Neural cell (in vitro differentiated cells): ENCODE data around the gene COL4A2. TPM values are rescaled to one million over a fixed set of nuclear protein-coding genes. Genes with fewer than 3 reads are reported as not detected.

ENCODE experiments used
- H2AFZ ChIP-seq: fragments of 200-600, 300-800 bp; sonication (generic), shearing (Covaris generic); 2 replicates; pipeline ENCODE4 v1.6.0; 2014; ENCODE audit warnings: low read depth, mild to moderate bottlenecking, antibody characterized with exemption, low read length, moderate library complexity
- H3F3A ChIP-seq: fragments of 200-600 bp; shearing (Covaris generic); 2 replicates; pipeline ENCODE4 v1.6.1; 2016; ENCODE audit warnings: mild to moderate bottlenecking, moderate library complexity, mixed read lengths, antibody characterized with exemption, low read length; ENCODE audit not compliant: insufficient read depth, poor library complexity, severe bottlenecking
- H3K27ac ChIP-seq: fragments of 200-600, 300-800 bp; sonication (generic), shearing (Covaris generic); 2 replicates; pipeline ENCODE4 v1.5.1; 2014; ENCODE audit warnings: mild to moderate bottlenecking, low read length, moderate library complexity
- H3K27me3 ChIP-seq: fragments of 300-800, 200-600 bp; sonication (generic), shearing (Covaris generic); 2 replicates; pipeline ENCODE4 v1.6.0; 2014; ENCODE audit warnings: mild to moderate bottlenecking, low read depth, low read length, moderate library complexity; ENCODE audit not compliant: insufficient read depth
- H3K36me3 ChIP-seq: fragments of 300-800, 200-600 bp; sonication (generic), shearing (Covaris generic); 2 replicates; pipeline ENCODE4 v1.5.1; 2014; ENCODE audit warnings: mild to moderate bottlenecking, antibody characterized with exemption, low read length, moderate library complexity; ENCODE audit not compliant: insufficient read depth
- H3K4me2 ChIP-seq: fragments of 300-800, 200-600 bp; sonication (generic), shearing (Covaris generic); 2 replicates; pipeline ENCODE4 v1.6.0; 2014; ENCODE audit warnings: mild to moderate bottlenecking, low read length
- H3K4me3 ChIP-seq: fragments of 300-800, 200-600 bp; sonication (generic), shearing (Covaris generic); 2 replicates; pipeline ENCODE4 v1.5.1; 2014; ENCODE audit warnings: mild to moderate bottlenecking, low read length, moderate library complexity
- H3K79me2 ChIP-seq: fragments of 200-600 bp; shearing (Covaris generic); replicated peaks from 2 replicates; pipeline ENCODE4 v1.6.0; 2014; ENCODE audit warnings: mild to moderate bottlenecking, low read length, moderate library complexity; ENCODE audit not compliant: insufficient read depth
- H3K9ac ChIP-seq: fragments of 300-800, 200-600 bp; sonication (generic), shearing (Covaris generic); 2 replicates; pipeline ENCODE4 v1.6.1; 2016; ENCODE audit warnings: mild to moderate bottlenecking, low read length, mixed read lengths
- H3K9me2 ChIP-seq: fragments of 200-600 bp; shearing (Covaris generic); 2 replicates; pipeline ENCODE4 v1.6.1; 2016; ENCODE audit warnings: mild to moderate bottlenecking, low read length, mixed read lengths; ENCODE audit not compliant: insufficient read depth
- H3K9me3 ChIP-seq: fragments of 200-600, 300-800 bp; sonication (generic), shearing (Covaris generic); 2 replicates; pipeline ENCODE4 v1.6.1; 2016; ENCODE audit warnings: mild to moderate bottlenecking, mixed run types, low read length, moderate library complexity, mixed read lengths
- H4K20me1 ChIP-seq: fragments of 200-600 bp; shearing (Covaris generic); 2 replicates; pipeline ENCODE4 v1.6.1; 2016; ENCODE audit warnings: mild to moderate bottlenecking, mixed run types; ENCODE audit not compliant: insufficient read depth
- CTCF ChIP-seq: fragments of 450-650 bp; IDR thresholded peaks from 2 replicates; pipeline ENCODE4 v1.5.1; 2014; ENCODE audit warnings: antibody characterized with exemption, mild to moderate bottlenecking, moderate library complexity; ENCODE audit not compliant: poor library complexity, severe bottlenecking
- EP300 ChIP-seq: fragments of 450-650 bp; conservative IDR thresholded peaks from 2 replicates; pipeline ENCODE4 v1.6.1; 2014; ENCODE audit warnings: antibody characterized with exemption, mild to moderate bottlenecking, moderate library complexity; ENCODE audit not compliant: poor library complexity, severe bottlenecking
- EZH2 ChIP-seq: fragments of 200-600, 300-800 bp; shearing (Covaris generic), sonication (generic); IDR thresholded peaks from 2 replicates; pipeline ENCODE4 v1.6.1; 2014; ENCODE audit warnings: antibody characterized with exemption, low read length, borderline replicate concordance, mild to moderate bottlenecking; ENCODE audit not compliant: insufficient read depth, poor library complexity, severe bottlenecking
- MXI1 ChIP-seq: fragments of 450-650 bp; conservative IDR thresholded peaks from 2 replicates; pipeline ENCODE4 v1.6.1; 2014; ENCODE audit warnings: antibody characterized with exemption, mild to moderate bottlenecking; ENCODE audit not compliant: poor library complexity, severe bottlenecking
- POLR2AphosphoS5 ChIP-seq: IDR thresholded peaks from 2 replicates; pipeline ENCODE4 v1.6.1; 2012
- RAD21 ChIP-seq: fragments of 450-650 bp; conservative IDR thresholded peaks from 2 replicates; pipeline ENCODE4 v1.6.1; 2014; ENCODE audit warnings: antibody characterized with exemption, mild to moderate bottlenecking, moderate library complexity
- REST ChIP-seq: IDR thresholded peaks from 2 replicates; pipeline ENCODE4 v1.6.1; 2012; ENCODE audit warnings: borderline replicate concordance
- SMC3 ChIP-seq: fragments of 450-650 bp; conservative IDR thresholded peaks from 2 replicates; pipeline ENCODE4 v1.6.1; 2014; ENCODE audit warnings: antibody characterized with exemption, mild to moderate bottlenecking, moderate library complexity; ENCODE audit not compliant: poor library complexity
- TAF1 ChIP-seq: IDR thresholded peaks from 2 replicates; pipeline ENCODE4 v1.6.1; 2012; ENCODE audit warnings: low read depth
- polyA plus RNA-seq: library from polyadenylated mRNA; depleted of rRNA; stranded (reverse); fragments of >200 nt; gene quantifications from 2 replicates; pipeline ENCODE4 v1.2.3, GENCODE V29; 2014

The COL4A2 gene
- polyA plus RNA-seq, 1 donor from 2014 or later: 30.8 TPM

GRCh38 chr13:110328573-110328972 lies 21.5 kb downstream of the COL4A2 start:
- no peaks in the 10 kb centered on the region for H3K9me3 ChIP-seq
- no peak overlapping the region for H3K4me2 ChIP-seq
- H3K27ac ChIP-seq: no peak overlapping the region
- no peaks in the 10 kb centered on the region for H3K9me2 ChIP-seq
- no peaks in the 10 kb centered on the region for H3K36me3 ChIP-seq
- no peaks in the 10 kb centered on the region for H3K27me3 ChIP-seq
- TF ChIP-seq EP300: no peak
- no peak for TF ChIP-seq RAD21
- TF ChIP-seq TAF1: no peak
- no peak for TF ChIP-seq SMC3
- TF ChIP-seq POLR2AphosphoS5: no peak
- no peak for TF ChIP-seq MXI1
- TF ChIP-seq REST: no peak
- no peak for TF ChIP-seq EZH2
- TF ChIP-seq CTCF: no peak
- H3K79me2 ChIP-seq: no peaks in the 10 kb centered on the region
- H4K20me1 ChIP-seq: no peaks in the 10 kb centered on the region
- H2AFZ ChIP-seq: no peak overlapping the region
- no peaks in the 10 kb centered on the region for H3F3A ChIP-seq
- H3K4me3 ChIP-seq: no peak overlapping the region
- H3K9ac ChIP-seq: no peak overlapping the region

- no peak overlapping the region for H2AFZ ChIP-seq
- H3K9me2 ChIP-seq: no peaks in the 10 kb centered on the region
- TF ChIP-seq POLR2AphosphoS5: no peak
- TF ChIP-seq EZH2: no peak
- no peak for TF ChIP-seq TAF1
- TF ChIP-seq SMC3: no peak
- no peak for TF ChIP-seq CTCF
- no peak for TF ChIP-seq MXI1
- TF ChIP-seq REST: no peak
- no peak for TF ChIP-seq RAD21
- TF ChIP-seq EP300: no peak
- no peaks in the 10 kb centered on the region for H4K20me1 ChIP-seq
- no peaks in the 10 kb centered on the region for H3K36me3 ChIP-seq
- H3F3A ChIP-seq: no peaks in the 10 kb centered on the region
- no peaks in the 10 kb centered on the region for H3K27me3 ChIP-seq
- H3K4me3 ChIP-seq: no peak overlapping the region
- no peaks in the 10 kb centered on the region for H3K79me2 ChIP-seq
- no peak overlapping the region for H3K4me2 ChIP-seq
- no peak overlapping the region for H3K9ac ChIP-seq
- H3K27ac ChIP-seq: no peak overlapping the region
- H3K9me3 ChIP-seq: no peaks in the 10 kb centered on the region
Observed at GRCh38 chr13:110329258-110329657, 22.2 kb downstream of the COL4A2 start.
